ENCODE results near the gene RAB39B.

RAB39B gene

GRCh38 chrX:155215443-155216178 is 48.7 kb downstream of the RAB39B start:
- no peak for DNase-seq (ENCODE audit: low read depth)

GRCh38 chrX:155213731-155214130 is 50.6 kb downstream of the RAB39B start:
- DNase-seq (ENCODE audit: low read depth): no peak

GRCh38 chrX:155211208-155211607 is 53.1 kb downstream of the RAB39B start:
- no peak for DNase-seq (ENCODE audit: low read depth)

Data from stimulated activated CD4-positive, alpha-beta T cell treated with anti-CD3 and anti-CD28 coated beads, Interleukin-2, amount 100 ng/mL, for 4 hours (primary cell).